Mesendoderm (in vitro differentiated cells): Measurements from ENCODE around the gene GORASP1.

Experiments
- DNase-seq: peaks from one replicate; pipeline ENCODE4 v3.0.0; 2013
- H2AK5ac ChIP-seq: 2 replicates; pipeline ENCODE4 v1.6.1; 2013; ENCODE audit warnings: low read length, inconsistent platforms
- H2BK120ac ChIP-seq: 2 replicates; pipeline ENCODE4 v1.6.1; 2013; ENCODE audit warnings: low read depth, mild to moderate bottlenecking, low read length, moderate library complexity, mixed read lengths
- H2BK15ac ChIP-seq: replicated peaks from 2 replicates; pipeline ENCODE4 v1.6.1; 2013; ENCODE audit warnings: low read depth, mild to moderate bottlenecking, moderate library complexity
- H2BK5ac ChIP-seq: 2 replicates; pipeline ENCODE4 v1.6.1; 2013; ENCODE audit warnings: low read length, inconsistent platforms
- H3K18ac ChIP-seq: 2 replicates; pipeline ENCODE4 v1.6.1; 2013; ENCODE audit warnings: mild to moderate bottlenecking, low read length, mixed read lengths
- H3K23ac ChIP-seq: one replicate; pipeline ENCODE4 v1.6.1; 2013; ENCODE audit warnings: low read length
- H3K27ac ChIP-seq: 2 replicates; pipeline ENCODE4 v1.5.1; 2013; ENCODE audit warnings: low read depth, mild to moderate bottlenecking, inconsistent platforms, low read length, moderate library complexity
- H3K27me3 ChIP-seq: 2 replicates; pipeline ENCODE4 v1.6.1; 2013; ENCODE audit warnings: low read length, control low read depth, mild to moderate bottlenecking, inconsistent platforms; ENCODE audit not compliant: insufficient read depth, poor library complexity
- H3K36me3 ChIP-seq: 2 replicates; pipeline ENCODE4 v1.6.1; 2013; ENCODE audit warnings: low read length, inconsistent platforms; ENCODE audit not compliant: control insufficient read depth, insufficient read depth
- H3K4ac ChIP-seq: one replicate; pipeline ENCODE4 v1.6.1; 2013; ENCODE audit warnings: low read depth, mild to moderate bottlenecking, low read length, moderate library complexity
- H3K4me1 ChIP-seq: 2 replicates; pipeline ENCODE4 v1.6.1; 2013; ENCODE audit warnings: low read depth, low read length, inconsistent platforms; ENCODE audit not compliant: control insufficient read depth
- H3K4me2 ChIP-seq: 2 replicates; pipeline ENCODE4 v1.6.1; 2013; ENCODE audit warnings: low read length
- H3K4me3 ChIP-seq: 2 replicates; pipeline ENCODE4 v1.5.1; 2013; ENCODE audit warnings: mild to moderate bottlenecking, low read length
- H3K56ac ChIP-seq: one replicate; pipeline ENCODE4 v1.6.1; 2013; ENCODE audit warnings: low read length
- H3K79me1 ChIP-seq: 2 replicates; pipeline ENCODE4 v1.6.1; 2013; ENCODE audit warnings: low read length, inconsistent platforms
- H3K79me2 ChIP-seq: 2 replicates; pipeline ENCODE4 v1.6.1; 2013; ENCODE audit warnings: mild to moderate bottlenecking, low read length; ENCODE audit not compliant: control insufficient read depth, insufficient read depth
- H3K9ac ChIP-seq: 2 replicates; pipeline ENCODE4 v1.6.1; 2013; ENCODE audit warnings: low read length, inconsistent platforms
- H4K5ac ChIP-seq: one replicate; pipeline ENCODE4 v1.6.1; 2013; ENCODE audit warnings: low read length
- H4K8ac ChIP-seq: one replicate; pipeline ENCODE4 v1.6.1; 2013; ENCODE audit warnings: low read depth, mild to moderate bottlenecking, control low read depth, low read length, moderate library complexity
- WGBS: extraction: QIAGEN DNeasy Blood & Tissue Kit; methylation state at CpG from one replicate; pipeline ENCODE4 v1.1.7; 2013; ENCODE audit warnings: low lambda C conversion rate, missing lambda C conversion rate; ENCODE audit not compliant: insufficient coverage; ENCODE audit errors: extremely low coverage; 5-methylcytosine and 5-hydroxymethylcytosine counted together

Gene GORASP1

GRCh38 chr3:39150148-39150802, 42.8 kb upstream of the GORASP1 start:
- peak overlapping the region; percentile 73 for H3K9ac ChIP-seq
- H3K79me1 ChIP-seq: peaks cover 28% of the 10 kb centered on the region
- H3K27ac ChIP-seq: peak overlapping the region; percentile 97
- H2BK5ac ChIP-seq: peak overlapping the region; percentile 83
- H4K5ac ChIP-seq: no peak overlapping the region
- H3K36me3 ChIP-seq: peaks cover 2% of the 10 kb centered on the region
- H3K56ac ChIP-seq: peak overlapping the region; percentile 94
- peaks cover 60% of the 10 kb centered on the region for H3K79me2 ChIP-seq
- H3K27me3 ChIP-seq: no peaks in the 10 kb centered on the region
- H2BK15ac ChIP-seq: peak overlapping the region; percentile 1
- peak overlapping the region; percentile 77 for H2AK5ac ChIP-seq
- DNase-seq: no peak
- peak overlapping the region; percentile 65 for H2BK120ac ChIP-seq
- no peak overlapping the region for H3K4me3 ChIP-seq
- H4K8ac ChIP-seq: no peak overlapping the region
- WGBS: no CpG with 5 or more reads among the region's 5 CpGs
- peaks cover 47% of the 10 kb centered on the region for H3K4me1 ChIP-seq
- peak overlapping the region; percentile 83 for H3K4me2 ChIP-seq
- H3K18ac ChIP-seq: peak overlapping the region; percentile 91
- H3K23ac ChIP-seq: no peak overlapping the region
- H3K4ac ChIP-seq: peak overlapping the region; percentile 39

- no peak overlapping the region for H3K4ac ChIP-seq
- peak overlapping the region; percentile 76 for H2BK5ac ChIP-seq
- peak overlapping the region; percentile 65 for H2BK120ac ChIP-seq
- H3K23ac ChIP-seq: peak overlapping the region; percentile 48
- no peak for DNase-seq
- H2BK15ac ChIP-seq: no peak overlapping the region
- peak overlapping the region; percentile 91 for H3K18ac ChIP-seq
- peak overlapping the region; percentile 97 for H3K27ac ChIP-seq
- peak overlapping the region; percentile 81 for H3K56ac ChIP-seq
- H3K27me3 ChIP-seq: no peaks in the 10 kb centered on the region
- no peak overlapping the region for H4K8ac ChIP-seq
- H3K79me2 ChIP-seq: peaks cover 60% of the 10 kb centered on the region
- no CpG with 5 or more reads among the region's 3 CpGs for WGBS
- no peak overlapping the region for H4K5ac ChIP-seq
- H3K4me2 ChIP-seq: no peak overlapping the region
- peak overlapping the region; percentile 75 for H2AK5ac ChIP-seq
- H3K36me3 ChIP-seq: peaks cover 2% of the 10 kb centered on the region
- peaks cover 44% of the 10 kb centered on the region for H3K4me1 ChIP-seq
- H3K9ac ChIP-seq: peak overlapping the region; percentile 73
- H3K4me3 ChIP-seq: no peak overlapping the region
- peaks cover 28% of the 10 kb centered on the region for H3K79me1 ChIP-seq
Measured at GRCh38 chr3:39149498-39150147, 42.2 kb upstream of the GORASP1 start.

GRCh38 chr3:39149059-39149455, 41.6 kb upstream of the GORASP1 start:
- no peak overlapping the region for H3K4ac ChIP-seq
- H3K27me3 ChIP-seq: no peaks in the 10 kb centered on the region
- WGBS: no CpG with 5 or more reads among the region's 4 CpGs
- no peak for DNase-seq
- no peak overlapping the region for H2BK5ac ChIP-seq
- H2AK5ac ChIP-seq: peak overlapping the region; percentile 70
- no peak overlapping the region for H3K27ac ChIP-seq
- peaks cover 61% of the 10 kb centered on the region for H3K79me2 ChIP-seq
- peak overlapping the region; percentile 42 for H3K9ac ChIP-seq
- peaks cover 28% of the 10 kb centered on the region for H3K79me1 ChIP-seq
- H3K23ac ChIP-seq: no peak overlapping the region
- peaks cover 43% of the 10 kb centered on the region for H3K4me1 ChIP-seq
- peak overlapping the region; percentile 29 for H3K18ac ChIP-seq
- H3K56ac ChIP-seq: peak overlapping the region; percentile 80
- no peak overlapping the region for H3K4me2 ChIP-seq
- H2BK15ac ChIP-seq: no peak overlapping the region
- H3K36me3 ChIP-seq: peaks cover 2% of the 10 kb centered on the region
- H4K8ac ChIP-seq: no peak overlapping the region
- H4K5ac ChIP-seq: no peak overlapping the region
- H3K4me3 ChIP-seq: no peak overlapping the region
- H2BK120ac ChIP-seq: no peak overlapping the region

- H4K8ac ChIP-seq: no peak overlapping the region
- no peaks in the 10 kb centered on the region for H3K27me3 ChIP-seq
- peaks cover 29% of the 10 kb centered on the region for H3K79me1 ChIP-seq
- H3K18ac ChIP-seq: peak overlapping the region; percentile 23
- H3K4me1 ChIP-seq: peaks cover 43% of the 10 kb centered on the region
- peak overlapping the region; percentile 78 for H2BK5ac ChIP-seq
- H3K27ac ChIP-seq: peak overlapping the region; percentile 31
- H2AK5ac ChIP-seq: peak overlapping the region; percentile 99
- no CpG with 5 or more reads among the region's 9 CpGs for WGBS
- peak overlapping the region; percentile 37 for H3K23ac ChIP-seq
- peaks cover 62% of the 10 kb centered on the region for H3K79me2 ChIP-seq
- peak overlapping the region; percentile 14 for H3K4me2 ChIP-seq
- peaks cover 6% of the 10 kb centered on the region for H3K36me3 ChIP-seq
- peak; percentile 68 for DNase-seq
- no peak overlapping the region for H4K5ac ChIP-seq
- H2BK120ac ChIP-seq: no peak overlapping the region
- peak overlapping the region; percentile 46 for H3K4ac ChIP-seq
- H3K4me3 ChIP-seq: no peak overlapping the region
- H3K56ac ChIP-seq: peak overlapping the region; percentile 80
- H3K9ac ChIP-seq: peak overlapping the region; percentile 58
- H2BK15ac ChIP-seq: no peak overlapping the region
Measured at GRCh38 chr3:39148435-39149058, 41.1 kb upstream of the GORASP1 start.

- Histone ChIP-seq H2BK5ac (peak overlapping the region; percentile 78), H3K4me1 (peaks cover 43% of the 10 kb centered on the region), H3K27me3 (no peaks in the 10 kb centered on the region), H3K23ac (peak overlapping the region; percentile 37), H3K4me2 (peak overlapping the region; percentile 6), H3K27ac (peak overlapping the region; percentile 26), H3K79me1 (peaks cover 33% of the 10 kb centered on the region), H4K5ac (no peak overlapping the region), H3K79me2 (peaks cover 60% of the 10 kb centered on the region), H2AK5ac (peak overlapping the region; percentile 99), H3K18ac (peak overlapping the region; percentile 23), H2BK15ac (no peak overlapping the region), H3K56ac (peak overlapping the region; percentile 80), H2BK120ac (no peak overlapping the region), H3K4me3 (no peak overlapping the region), H4K8ac (no peak overlapping the region), H3K4ac (peak overlapping the region; percentile 46), H3K9ac (peak overlapping the region; percentile 58), H3K36me3 (peaks cover 10% of the 10 kb centered on the region)
- DNase-seq: peak; percentile 77
- no CpG with 5 or more reads among the region's 9 CpGs for whole genome bisulfite sequencing
Measured at GRCh38 chr3:39147711-39148434, 40.4 kb upstream of the GORASP1 start.
